Caco-2 (cell line): ENCODE measurements around the gene BPNT1. TPM values are rescaled to one million over a fixed set of nuclear protein-coding genes. Genes with fewer than 3 reads are reported as not detected.

Experiments used
- BruUV-seq: library from RNA; stranded (reverse); fragments of 400-500 nt; replicated peaks from 2 replicates; lab custom pipeline; 2021; lab: Mats Ljungman, UMichigan
- CTCF ChIA-PET: fragments of 300-600 bp; sonication (Branson Sonifier 250); formaldehyde crosslinking; loops from one replicate; lab custom pipeline; 2022; ENCODE audit warnings: antibody characterized with exemption; lab: Charles Lee
- POLR2A ChIA-PET: fragments of 300-600 bp; sonication (Branson Sonifier 250); formaldehyde crosslinking; loops from one replicate; lab custom pipeline; 2022; ENCODE audit warnings: antibody characterized with exemption; lab: Charles Lee
- DNase-seq, 2 experiments: peaks; one replicate each; pipeline versions ENCODE4 v3.0.0 to v3.0.0-alpha.2; 2020 to 2022
- H3K27me3 ChIP-seq: replicated peaks from 2 replicates; pipeline ENCODE4 v1.6.0; 2011; ENCODE audit warnings: low read length; ENCODE audit not compliant: control insufficient read depth, insufficient read depth
- H3K36me3 ChIP-seq: 2 replicates; pipeline ENCODE4 v1.5.1; 2011; ENCODE audit warnings: low read length; ENCODE audit not compliant: control insufficient read depth, insufficient read depth
- H3K4me1 ChIP-seq: fragments of 250-450 bp; sonication (Bioruptor Pico); 2 replicates; pipeline ENCODE4 v1.5.1; 2020; ENCODE audit warnings: mild to moderate bottlenecking
- H3K4me3 ChIP-seq: 2 replicates; pipeline ENCODE4 v1.5.1; 2011; ENCODE audit warnings: low read depth, mild to moderate bottlenecking, control low read depth, low read length
- H3K9me3 ChIP-seq: fragments of 250-450 bp; sonication (Bioruptor Pico); 2 replicates; pipeline ENCODE4 v1.5.1; 2020; ENCODE audit warnings: mild to moderate bottlenecking, moderate library complexity
- H3K27ac Mint-ChIP-seq: one replicate; pipeline ENCODE4 v1.8.0; 2022; ENCODE audit warnings: mixed read lengths; ENCODE audit not compliant: unreplicated experiment
- H3K27me3 Mint-ChIP-seq: one replicate; pipeline ENCODE4 v1.8.0; 2022; ENCODE audit warnings: mixed read lengths; ENCODE audit not compliant: insufficient read depth, unreplicated experiment
- H3K36me3 Mint-ChIP-seq: one replicate; pipeline ENCODE4 v1.8.0; 2022; ENCODE audit warnings: mild to moderate bottlenecking, mixed read lengths; ENCODE audit not compliant: insufficient read depth, unreplicated experiment
- H3K4me1 Mint-ChIP-seq: one replicate; pipeline ENCODE4 v1.8.0; 2022; ENCODE audit warnings: low read depth, mixed read lengths; ENCODE audit not compliant: unreplicated experiment
- H3K4me3 Mint-ChIP-seq: one replicate; pipeline ENCODE4 v1.8.0; 2022; ENCODE audit warnings: mild to moderate bottlenecking, moderate library complexity, mixed read lengths; ENCODE audit not compliant: unreplicated experiment
- H3K9me3 Mint-ChIP-seq: one replicate; pipeline ENCODE4 v1.8.0; 2022; ENCODE audit warnings: mixed read lengths; ENCODE audit not compliant: unreplicated experiment
- CTCF ChIP-seq, 2 experiments: fragments of 200-600 bp in 1 of 2; IDR thresholded peaks; 1 replicate in 1 of 2; 2 replicates in 1 of 2; pipeline versions ENCODE4 v1.5.1 to v1.8.0; 2011 to 2022; ENCODE audit warnings: antibody characterized with exemption in 1 of 2, control low read depth in 1 of 2, inconsistent platforms in 1 of 2, low read depth in 1 of 2, low read length in 1 of 2, mild to moderate bottlenecking in 1 of 2, moderate library complexity in 1 of 2; ENCODE audit not compliant: insufficient read depth in 1 of 2, severe bottlenecking in 1 of 2, unreplicated experiment in 1 of 2
- intact Hi-C: fragments of 100-400 bp; cut with micrococcal nuclease; formaldehyde crosslinking; loops from one replicate; pipeline ENCODE4 v1.10.0; 2022; ENCODE audit not compliant: unreplicated experiment
- total RNA-seq: library from RNA; stranded (reverse); gene quantifications from 2 replicates; pipeline ENCODE4 v1.2.3, GENCODE V29; 2022

The BPNT1 gene
- total RNA-seq, 1 experiment from 2014 or later = 25.0 TPM

DNA sequence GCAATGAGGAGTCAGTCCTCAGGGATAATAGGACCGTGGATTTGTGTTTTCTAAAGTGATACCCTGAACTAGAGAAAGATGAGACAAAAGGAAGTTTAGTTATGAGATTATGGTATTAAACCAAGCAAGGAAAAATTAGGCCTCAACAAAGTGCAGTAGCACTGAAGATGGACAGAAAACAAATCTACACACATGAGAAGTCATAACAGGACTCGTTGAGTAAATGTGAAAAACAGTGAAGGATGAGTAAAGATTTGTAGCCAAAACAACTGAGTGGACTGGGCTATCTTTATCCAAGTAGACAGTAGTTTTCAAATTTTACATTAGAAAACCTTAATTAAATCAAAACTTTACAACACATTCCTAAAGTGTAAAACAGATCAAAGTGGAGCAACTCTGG, 58.3 kb downstream of the BPNT1 start:
- no TSS peak for BruUV-seq

DNA sequence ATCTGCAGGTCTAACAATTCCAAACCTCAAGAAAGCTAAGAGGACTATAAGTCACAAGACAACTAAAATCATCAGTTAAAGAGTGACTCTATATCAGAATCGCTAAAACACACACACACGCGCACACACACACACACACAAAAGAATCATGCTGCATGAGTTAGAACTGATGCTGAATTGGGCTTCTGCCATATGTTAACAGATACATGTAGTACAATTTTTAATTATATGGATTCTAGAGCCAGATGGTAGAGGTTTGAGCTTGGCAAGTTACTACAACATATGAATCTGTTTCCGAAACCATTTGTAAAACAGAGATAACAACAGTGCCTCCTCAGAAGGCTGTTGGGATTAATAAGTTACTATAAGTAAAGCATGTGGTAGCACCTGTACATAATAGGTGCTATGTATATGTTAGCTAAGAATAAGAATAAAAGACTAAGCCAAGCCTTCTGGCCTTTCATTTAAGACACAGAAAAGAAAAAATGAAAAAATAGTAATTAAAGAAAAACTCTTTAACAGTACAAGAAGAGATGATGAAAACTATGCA, 61.2 kb downstream of the BPNT1 start:
- intact Hi-C loops = no loop called here
- Histone ChIP-seq H3K9me3 (0 out of 2 replicates have a peak, but pooled peaks cover 4% of the 10 kb centered on the region), H3K36me3 (no peaks in the 10 kb centered on the region), H3K27me3 (no peaks in the 10 kb centered on the region), H3K4me1 (no peaks in the 10 kb centered on the region), H3K4me3 (no peak overlapping the region)
- Mint-ChIP-seq H3K4me1 (no peaks in the 10 kb centered on the region), H3K4me3 (no peak overlapping the region), H3K27me3 (no peaks in the 10 kb centered on the region), H3K27ac (no peak overlapping the region), H3K9me3 (no peaks in the 10 kb centered on the region), H3K36me3 (peaks cover 94% of the 10 kb centered on the region)
- ChIA-PET CTCF (no interaction called here), POLR2A (no interaction called here)
- TF ChIP-seq CTCF (IDR thresholded peaks at IDR 0.05; ENCODE audit: insufficient read depth in 1 of 2, low read depth in 1 of 2, low read length in 1 of 2, severe bottlenecking in 1 of 2, unreplicated experiment in 1 of 2) = no peak
- no peak for DNase-seq
- BruUV-seq = no TSS peak

More for the DNA sequence above, 58.3 kb downstream of the BPNT1 start:
- Mint-ChIP-seq H3K9me3 (no peaks in the 10 kb centered on the region), H3K4me3 (no peak overlapping the region), H3K27me3 (no peaks in the 10 kb centered on the region), H3K27ac (no peak overlapping the region), H3K36me3 (peaks cover 76% of the 10 kb centered on the region), H3K4me1 (no peaks in the 10 kb centered on the region)
- intact Hi-C loops = no loop called here
- Histone ChIP-seq H3K4me1 (no peaks in the 10 kb centered on the region), H3K4me3 (no peak overlapping the region), H3K27me3 (no peaks in the 10 kb centered on the region), H3K36me3 (no peaks in the 10 kb centered on the region; the same call in 1 of the 2 replicates), H3K9me3 (0 out of 2 replicates have a peak, but pooled peaks cover 4% of the 10 kb centered on the region)
- DNase-seq = no peak
- ChIA-PET POLR2A (no interaction called here), CTCF (no interaction called here)
- no peak for TF ChIP-seq CTCF (IDR thresholded peaks at IDR 0.05; ENCODE audit: insufficient read depth in 1 of 2, low read depth in 1 of 2, low read length in 1 of 2, severe bottlenecking in 1 of 2, unreplicated experiment in 1 of 2)

- Histone ChIP-seq H3K4me1 (no peaks in the 10 kb centered on the region), H3K27me3 (no peaks in the 10 kb centered on the region), H3K4me3 (no peak overlapping the region), H3K36me3 (no peaks in the 10 kb centered on the region; the same call in 1 of the 2 replicates), H3K9me3 (no peaks in the 10 kb centered on the region)
- BruUV-seq = no TSS peak
- Mint-ChIP-seq H3K4me3 (no peak overlapping the region), H3K9me3 (no peaks in the 10 kb centered on the region), H3K27ac (no peak overlapping the region), H3K27me3 (no peaks in the 10 kb centered on the region), H3K36me3 (peaks cover 93% of the 10 kb centered on the region), H3K4me1 (peaks cover 5% of the 10 kb centered on the region)
- no peak for TF ChIP-seq CTCF (IDR thresholded peaks at IDR 0.05; ENCODE audit: insufficient read depth in 1 of 2, low read depth in 1 of 2, low read length in 1 of 2, severe bottlenecking in 1 of 2, unreplicated experiment in 1 of 2)
- intact Hi-C loops = no loop called here
- DNase-seq = no peak
- POLR2A ChIA-PET = no interaction called here
- CTCF ChIA-PET = no interaction called here
These were observed 70.5 kb downstream of the BPNT1 start for GRCh38 chr1:220019071-220019470.
